Measurements from ENCODE around the gene ADAMTS12.
"Not testable (repeated sequence)": the region's sequence is repeated elsewhere in the genome, so short reads cannot be mapped to it uniquely, and the experiment has no call there.

Gene ADAMTS12

DNA sequence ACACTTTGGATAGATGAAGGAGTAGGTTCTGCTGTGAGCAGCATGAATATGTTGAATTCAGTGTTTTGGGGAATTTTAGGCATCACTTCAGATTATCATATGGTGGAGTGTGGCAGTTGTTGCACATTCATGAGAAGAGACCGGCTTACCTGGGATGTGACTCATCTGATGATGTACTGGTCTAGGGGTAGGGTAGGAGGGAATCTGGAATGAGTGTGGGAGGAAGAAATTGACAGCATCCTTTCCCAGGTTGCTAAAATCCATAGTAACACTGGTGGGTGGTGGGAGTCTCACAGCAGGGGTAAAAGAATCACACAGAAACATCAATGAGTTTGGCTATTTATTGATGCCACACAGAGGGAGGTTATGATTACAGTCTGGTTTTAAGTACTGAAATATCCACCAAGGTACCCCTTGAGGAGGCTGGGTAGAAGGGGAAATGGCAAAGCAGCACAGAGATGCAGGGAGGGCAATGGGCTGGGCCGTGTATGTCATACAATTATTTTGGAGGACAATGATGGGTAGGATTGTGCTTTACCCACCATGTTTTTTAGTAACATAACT, 368.5 kb downstream of the ADAMTS12 start:
- no peak overlapping the region for H3K27ac ChIP-seq (ENCODE audit: low read length)
- TF ChIP-seq EZH2phosphoT487 (IDR thresholded peaks at IDR 0.05; ENCODE audit: low read depth), result no peak
- TF ChIP-seq, protein P1, sequence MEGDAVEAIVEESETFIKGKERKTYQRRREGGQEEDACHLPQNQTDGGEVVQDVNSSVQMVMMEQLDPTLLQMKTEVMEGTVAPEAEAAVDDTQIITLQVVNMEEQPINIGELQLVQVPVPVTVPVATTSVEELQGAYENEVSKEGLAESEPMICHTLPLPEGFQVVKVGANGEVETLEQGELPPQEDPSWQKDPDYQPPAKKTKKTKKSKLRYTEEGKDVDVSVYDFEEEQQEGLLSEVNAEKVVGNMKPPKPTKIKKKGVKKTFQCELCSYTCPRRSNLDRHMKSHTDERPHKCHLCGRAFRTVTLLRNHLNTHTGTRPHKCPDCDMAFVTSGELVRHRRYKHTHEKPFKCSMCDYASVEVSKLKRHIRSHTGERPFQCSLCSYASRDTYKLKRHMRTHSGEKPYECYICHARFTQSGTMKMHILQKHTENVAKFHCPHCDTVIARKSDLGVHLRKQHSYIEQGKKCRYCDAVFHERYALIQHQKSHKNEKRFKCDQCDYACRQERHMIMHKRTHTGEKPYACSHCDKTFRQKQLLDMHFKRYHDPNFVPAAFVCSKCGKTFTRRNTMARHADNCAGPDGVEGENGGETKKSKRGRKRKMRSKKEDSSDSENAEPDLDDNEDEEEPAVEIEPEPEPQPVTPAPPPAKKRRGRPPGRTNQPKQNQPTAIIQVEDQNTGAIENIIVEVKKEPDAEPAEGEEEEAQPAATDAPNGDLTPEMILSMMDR (IDR thresholded peaks at IDR 0.05; ENCODE audit: low read depth, low read length), result no peak
- no peaks in the 10 kb centered on the region for H3K9me3 ChIP-seq (ENCODE audit: insufficient read depth, low read length)
- H3K9ac ChIP-seq (ENCODE audit: low read length), result no peak overlapping the region
- H3K4me2 ChIP-seq (ENCODE audit: low read length), result no peak overlapping the region
- no peak overlapping the region for H2AFZ ChIP-seq (ENCODE audit: low read depth, low read length)
- H4K20me1 ChIP-seq (ENCODE audit: insufficient read depth, low read length), result no peaks in the 10 kb centered on the region
- H3K36me3 ChIP-seq (replicated peaks; ENCODE audit: low read depth, low read length), result no peaks in the 10 kb centered on the region
- no peaks in the 10 kb centered on the region for H3K79me2 ChIP-seq (ENCODE audit: low read length)
- H3K27me3 ChIP-seq (ENCODE audit: low read depth, low read length), result no peaks in the 10 kb centered on the region
- H3K4me1 ChIP-seq (ENCODE audit: low read length), result no peaks in the 10 kb centered on the region
- no peak overlapping the region for H3K4me3 ChIP-seq (ENCODE audit: low read length)

DNA sequence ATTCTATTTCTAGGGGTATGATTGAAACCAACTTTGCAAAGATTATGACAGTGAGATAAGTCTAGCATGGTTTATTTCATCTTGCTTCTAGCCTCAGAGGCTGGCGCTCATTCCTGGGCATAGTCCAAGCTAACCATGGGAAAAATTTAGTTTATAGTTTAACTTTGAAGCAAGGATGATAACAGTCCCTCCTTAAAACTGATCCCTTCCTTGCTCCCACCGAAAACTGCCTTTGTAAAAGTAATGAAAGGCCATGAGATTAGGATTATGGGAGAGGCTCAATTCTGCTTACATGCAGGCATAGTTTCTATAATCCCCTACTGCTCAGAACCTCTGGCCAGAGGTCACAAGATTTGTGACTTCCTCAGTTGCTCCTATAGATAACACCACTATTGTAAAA, 375.4 kb downstream of the ADAMTS12 start:
- Histone ChIP-seq H3K27me3 (ENCODE audit: low read depth, low read length) (no peaks in the 10 kb centered on the region), H3K4me2 (ENCODE audit: low read length) (no peak overlapping the region), H3K4me1 (ENCODE audit: low read length) (no peaks in the 10 kb centered on the region), H3K36me3 (replicated peaks; ENCODE audit: low read depth, low read length) (no peaks in the 10 kb centered on the region), H3K9me3 (ENCODE audit: insufficient read depth, low read length) (no peaks in the 10 kb centered on the region), H3K27ac (ENCODE audit: low read length) (no peak overlapping the region), H3K4me3 (ENCODE audit: low read length) (no peak overlapping the region), H3K79me2 (ENCODE audit: low read length) (no peaks in the 10 kb centered on the region), H3K9ac (ENCODE audit: low read length) (no peak overlapping the region), H2AFZ (ENCODE audit: low read depth, low read length) (no peak overlapping the region), H4K20me1 (ENCODE audit: insufficient read depth, low read length) (no peaks in the 10 kb centered on the region)
- TF ChIP-seq, protein P1 (IDR thresholded peaks at IDR 0.05; ENCODE audit: low read depth, low read length), result no peak
- no peak for TF ChIP-seq EZH2phosphoT487 (IDR thresholded peaks at IDR 0.05; ENCODE audit: low read depth)

DNA sequence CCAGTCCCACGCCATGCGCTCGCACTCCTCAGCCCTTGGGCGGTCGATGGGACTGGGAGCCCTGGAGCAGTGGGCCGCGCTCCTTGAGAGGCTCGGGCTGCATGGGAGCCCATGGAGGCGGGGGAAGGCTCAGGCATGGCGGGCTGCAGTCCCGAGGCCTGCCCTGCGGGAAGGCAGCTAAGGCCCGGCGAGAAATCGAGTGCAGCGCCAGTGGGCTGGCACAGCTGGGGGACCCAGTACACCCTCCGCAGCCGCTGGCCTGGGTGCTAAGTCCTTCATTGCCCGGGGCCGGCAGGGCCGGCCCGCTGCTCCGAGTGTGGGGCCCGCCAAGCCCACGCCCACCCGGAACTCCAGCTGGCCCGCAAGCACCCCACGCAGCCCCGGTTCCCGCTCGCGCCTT, 376.4 kb downstream of the ADAMTS12 start:
- H4K20me1 ChIP-seq (ENCODE audit: insufficient read depth, low read length); H3K27ac ChIP-seq (ENCODE audit: low read length); H3K27me3 ChIP-seq (ENCODE audit: low read depth, low read length); H2AFZ ChIP-seq (ENCODE audit: low read depth, low read length); H3K36me3 ChIP-seq (replicated peaks; ENCODE audit: low read depth, low read length); H3K9ac ChIP-seq (ENCODE audit: low read length); H3K4me2 ChIP-seq (ENCODE audit: low read length); H3K4me3 ChIP-seq (ENCODE audit: low read length); H3K4me1 ChIP-seq (ENCODE audit: low read length); H3K79me2 ChIP-seq (ENCODE audit: low read length); H3K9me3 ChIP-seq (ENCODE audit: insufficient read depth, low read length): not testable (repeated sequence)

DNA sequence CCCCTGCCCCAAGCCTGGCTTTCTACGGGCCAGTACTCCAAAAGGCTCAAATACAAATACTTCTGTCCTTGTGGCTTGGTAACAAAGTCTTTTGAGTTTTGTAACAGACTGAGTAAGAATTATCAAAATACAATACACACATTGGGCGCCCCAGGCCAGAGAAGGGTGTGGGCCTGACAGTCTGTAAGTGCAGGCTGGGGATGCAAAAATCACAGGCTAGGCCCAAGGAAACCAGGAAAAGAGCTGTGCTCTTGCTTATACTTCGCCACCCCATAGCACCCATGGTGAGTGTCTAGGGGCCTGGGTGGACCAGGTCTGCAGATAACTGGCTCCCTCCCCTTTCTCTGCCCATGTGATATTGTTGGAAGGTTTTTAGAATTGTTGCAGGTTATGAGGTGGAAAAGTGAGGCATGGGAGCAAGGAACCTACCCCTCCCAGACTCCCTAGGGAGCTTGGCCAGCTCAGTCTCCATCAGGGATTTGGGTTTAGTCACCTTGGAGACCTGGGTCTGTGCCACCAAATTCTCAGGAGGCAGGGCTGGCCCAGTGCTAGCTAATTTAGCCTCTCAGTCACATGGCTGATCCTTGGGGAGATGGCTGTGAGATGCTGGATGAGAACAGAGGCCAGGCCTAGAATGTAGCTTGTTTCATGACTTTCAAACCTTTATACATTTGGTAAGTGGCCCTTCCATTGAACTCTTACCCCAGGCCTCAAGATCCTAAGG, 378.2 kb downstream of the ADAMTS12 start:
- Histone ChIP-seq H3K9me3 (ENCODE audit: insufficient read depth, low read length) (no peaks in the 10 kb centered on the region), H4K20me1 (ENCODE audit: insufficient read depth, low read length) (no peaks in the 10 kb centered on the region), H3K4me3 (ENCODE audit: low read length) (no peak overlapping the region), H3K79me2 (ENCODE audit: low read length) (no peaks in the 10 kb centered on the region), H3K27me3 (ENCODE audit: low read depth, low read length) (no peaks in the 10 kb centered on the region), H2AFZ (ENCODE audit: low read depth, low read length) (no peak overlapping the region), H3K27ac (ENCODE audit: low read length) (no peak overlapping the region), H3K9ac (ENCODE audit: low read length) (no peak overlapping the region), H3K36me3 (replicated peaks; ENCODE audit: low read depth, low read length) (no peaks in the 10 kb centered on the region), H3K4me2 (ENCODE audit: low read length) (no peak overlapping the region), H3K4me1 (ENCODE audit: low read length) (no peaks in the 10 kb centered on the region)
- no peak for TF ChIP-seq EZH2phosphoT487 (IDR thresholded peaks at IDR 0.05; ENCODE audit: low read depth)
- TF ChIP-seq, protein P1 (IDR thresholded peaks at IDR 0.05; ENCODE audit: low read depth, low read length), result no peak
